ENCODE results near the gene AFTPH.

DNA sequence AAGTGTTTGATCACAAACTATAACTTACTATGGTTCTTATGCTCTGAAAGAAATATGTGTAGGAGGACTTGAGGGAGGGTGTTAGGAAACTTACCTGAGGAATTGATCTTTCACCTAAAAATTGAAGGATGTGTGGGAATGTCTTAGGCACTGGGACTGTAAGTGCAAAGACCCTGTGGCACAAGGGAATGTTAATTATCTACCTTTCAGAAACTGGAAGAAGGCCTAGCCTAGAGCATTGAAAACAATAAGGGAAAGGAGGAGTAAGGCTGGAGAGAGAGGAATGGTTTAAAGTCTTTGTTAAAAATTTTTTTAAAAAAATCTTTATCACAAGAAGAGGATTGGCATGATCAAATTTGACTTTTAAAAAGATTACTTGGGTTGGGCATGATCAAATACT lies 7.9 kb downstream of the AFTPH start:
- TF ChIP-seq, protein P1, sequence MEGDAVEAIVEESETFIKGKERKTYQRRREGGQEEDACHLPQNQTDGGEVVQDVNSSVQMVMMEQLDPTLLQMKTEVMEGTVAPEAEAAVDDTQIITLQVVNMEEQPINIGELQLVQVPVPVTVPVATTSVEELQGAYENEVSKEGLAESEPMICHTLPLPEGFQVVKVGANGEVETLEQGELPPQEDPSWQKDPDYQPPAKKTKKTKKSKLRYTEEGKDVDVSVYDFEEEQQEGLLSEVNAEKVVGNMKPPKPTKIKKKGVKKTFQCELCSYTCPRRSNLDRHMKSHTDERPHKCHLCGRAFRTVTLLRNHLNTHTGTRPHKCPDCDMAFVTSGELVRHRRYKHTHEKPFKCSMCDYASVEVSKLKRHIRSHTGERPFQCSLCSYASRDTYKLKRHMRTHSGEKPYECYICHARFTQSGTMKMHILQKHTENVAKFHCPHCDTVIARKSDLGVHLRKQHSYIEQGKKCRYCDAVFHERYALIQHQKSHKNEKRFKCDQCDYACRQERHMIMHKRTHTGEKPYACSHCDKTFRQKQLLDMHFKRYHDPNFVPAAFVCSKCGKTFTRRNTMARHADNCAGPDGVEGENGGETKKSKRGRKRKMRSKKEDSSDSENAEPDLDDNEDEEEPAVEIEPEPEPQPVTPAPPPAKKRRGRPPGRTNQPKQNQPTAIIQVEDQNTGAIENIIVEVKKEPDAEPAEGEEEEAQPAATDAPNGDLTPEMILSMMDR (IDR thresholded peaks at IDR 0.05; ENCODE audit: low read length), result no peak
- no peak for TF ChIP-seq EZH2phosphoT487 (IDR thresholded peaks at IDR 0.05; ENCODE audit: low read length)
- TF ChIP-seq EZH2 (optimal IDR thresholded peaks at IDR 0.05; ENCODE audit: low read depth, low read length), result no peak
